Measurements from ENCODE around the gene DNM1. TPM values are rescaled to one million over a fixed set of nuclear protein-coding genes. Genes with fewer than 3 reads are reported as not detected.

DNM1 gene
- total and polyA plus RNA-seq, 2 experiments from 2014 or later: 14.4 to 37.2 TPM

DNA sequence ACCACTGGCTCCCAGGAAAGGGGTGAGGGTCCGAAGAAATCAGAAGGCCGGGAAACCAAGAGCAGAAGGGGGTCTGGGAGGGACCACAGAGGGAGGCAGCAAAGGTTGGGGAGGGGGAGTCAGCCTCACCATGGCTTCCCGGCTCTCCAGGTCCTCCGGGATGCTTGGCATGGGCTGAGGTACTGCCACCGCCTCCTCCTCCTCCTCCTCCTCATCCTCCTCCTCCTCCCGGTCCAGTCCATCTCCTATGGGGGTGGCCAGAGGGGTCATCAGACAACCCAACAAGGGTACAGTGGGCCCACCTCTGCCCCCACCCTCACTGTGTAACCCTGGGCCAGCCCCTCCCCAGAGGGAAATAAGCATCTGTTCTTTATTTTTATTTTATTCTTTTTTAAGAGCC lies 55.1 kb downstream of the DNM1 start:
- no peak overlapping the region for H3K4me2 ChIP-seq
- DNase-seq (ENCODE audit: low spot score): no peak
- no peaks in the 10 kb centered on the region for H3K4me1 ChIP-seq (ENCODE audit: insufficient read depth)
- H3K9me2 ChIP-seq (replicated peaks; ENCODE audit: insufficient read depth): no peaks in the 10 kb centered on the region
- no peaks in the 10 kb centered on the region for H3K79me2 ChIP-seq
- H3K9me3 ChIP-seq (ENCODE audit: low read depth): no peaks in the 10 kb centered on the region
- H2AFZ ChIP-seq: no peak overlapping the region
- TF ChIP-seq, protein P1, sequence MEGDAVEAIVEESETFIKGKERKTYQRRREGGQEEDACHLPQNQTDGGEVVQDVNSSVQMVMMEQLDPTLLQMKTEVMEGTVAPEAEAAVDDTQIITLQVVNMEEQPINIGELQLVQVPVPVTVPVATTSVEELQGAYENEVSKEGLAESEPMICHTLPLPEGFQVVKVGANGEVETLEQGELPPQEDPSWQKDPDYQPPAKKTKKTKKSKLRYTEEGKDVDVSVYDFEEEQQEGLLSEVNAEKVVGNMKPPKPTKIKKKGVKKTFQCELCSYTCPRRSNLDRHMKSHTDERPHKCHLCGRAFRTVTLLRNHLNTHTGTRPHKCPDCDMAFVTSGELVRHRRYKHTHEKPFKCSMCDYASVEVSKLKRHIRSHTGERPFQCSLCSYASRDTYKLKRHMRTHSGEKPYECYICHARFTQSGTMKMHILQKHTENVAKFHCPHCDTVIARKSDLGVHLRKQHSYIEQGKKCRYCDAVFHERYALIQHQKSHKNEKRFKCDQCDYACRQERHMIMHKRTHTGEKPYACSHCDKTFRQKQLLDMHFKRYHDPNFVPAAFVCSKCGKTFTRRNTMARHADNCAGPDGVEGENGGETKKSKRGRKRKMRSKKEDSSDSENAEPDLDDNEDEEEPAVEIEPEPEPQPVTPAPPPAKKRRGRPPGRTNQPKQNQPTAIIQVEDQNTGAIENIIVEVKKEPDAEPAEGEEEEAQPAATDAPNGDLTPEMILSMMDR (IDR thresholded peaks at IDR 0.05; ENCODE audit: poor library complexity): no peak
- TF ChIP-seq EZH2phosphoT487 (IDR thresholded peaks at IDR 0.05; ENCODE audit: low read depth, severe bottlenecking, unreplicated experiment): no peak
- TF ChIP-seq EZH2 (IDR thresholded peaks at IDR 0.05; ENCODE audit: borderline replicate concordance): no peak
- H3K27ac ChIP-seq: no peak overlapping the region
- H3K4me3 ChIP-seq: no peak overlapping the region
- no peaks in the 10 kb centered on the region for H4K20me1 ChIP-seq (ENCODE audit: insufficient read depth, poor library complexity, severe bottlenecking)
- H3K27me3 ChIP-seq: no peaks in the 10 kb centered on the region
- peaks cover 3% of the 10 kb centered on the region for H3K36me3 ChIP-seq (replicated peaks; ENCODE audit: insufficient read depth, low read depth)
- 97% methylated on average over 3 of the region's 6 CpGs for WGBS (ENCODE audit: low lambda C conversion rate, missing lambda C conversion rate)

DNA sequence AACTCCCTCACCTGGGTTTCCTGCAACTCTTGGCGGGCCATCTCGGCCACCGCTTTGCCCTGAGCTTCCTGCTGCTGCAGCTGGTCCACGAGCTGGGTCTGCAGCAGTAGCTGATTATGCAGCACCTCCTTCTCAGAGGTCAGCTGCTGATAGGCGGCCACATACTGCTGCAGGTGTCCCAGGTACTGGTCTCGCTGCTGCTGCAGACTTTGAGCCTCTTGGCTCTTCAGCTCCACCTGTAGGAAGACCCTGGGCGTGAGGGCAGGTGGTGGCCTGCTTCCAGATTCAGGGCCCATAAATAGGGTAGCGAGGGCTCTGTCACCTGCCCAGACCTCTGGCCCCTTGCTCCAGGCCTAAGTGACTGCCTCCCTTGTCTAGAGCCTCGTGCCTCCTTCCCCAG lies 56.0 kb downstream of the DNM1 start:
- Histone ChIP-seq H2AFZ (no peak overlapping the region), H3K27me3 (no peaks in the 10 kb centered on the region), H3K36me3 (replicated peaks; ENCODE audit: insufficient read depth, low read depth) (peaks cover 3% of the 10 kb centered on the region), H3K4me3 (no peak overlapping the region), H3K9me3 (ENCODE audit: low read depth) (no peaks in the 10 kb centered on the region), H3K79me2 (no peaks in the 10 kb centered on the region), H3K4me1 (ENCODE audit: insufficient read depth) (no peaks in the 10 kb centered on the region), H3K4me2 (no peak overlapping the region), H3K27ac (no peak overlapping the region), H3K9me2 (replicated peaks; ENCODE audit: insufficient read depth) (no peaks in the 10 kb centered on the region), H4K20me1 (ENCODE audit: insufficient read depth, poor library complexity, severe bottlenecking) (no peaks in the 10 kb centered on the region)
- no peak for DNase-seq (ENCODE audit: low spot score)
- TF ChIP-seq EZH2phosphoT487 (IDR thresholded peaks at IDR 0.05; ENCODE audit: low read depth, severe bottlenecking, unreplicated experiment): no peak
- TF ChIP-seq, protein P1 (IDR thresholded peaks at IDR 0.05; ENCODE audit: poor library complexity): no peak
- TF ChIP-seq EZH2 (IDR thresholded peaks at IDR 0.05; ENCODE audit: borderline replicate concordance): no peak
- 92% methylated on average over 9 of the region's 9 CpGs for WGBS (ENCODE audit: low lambda C conversion rate, missing lambda C conversion rate)

DNA sequence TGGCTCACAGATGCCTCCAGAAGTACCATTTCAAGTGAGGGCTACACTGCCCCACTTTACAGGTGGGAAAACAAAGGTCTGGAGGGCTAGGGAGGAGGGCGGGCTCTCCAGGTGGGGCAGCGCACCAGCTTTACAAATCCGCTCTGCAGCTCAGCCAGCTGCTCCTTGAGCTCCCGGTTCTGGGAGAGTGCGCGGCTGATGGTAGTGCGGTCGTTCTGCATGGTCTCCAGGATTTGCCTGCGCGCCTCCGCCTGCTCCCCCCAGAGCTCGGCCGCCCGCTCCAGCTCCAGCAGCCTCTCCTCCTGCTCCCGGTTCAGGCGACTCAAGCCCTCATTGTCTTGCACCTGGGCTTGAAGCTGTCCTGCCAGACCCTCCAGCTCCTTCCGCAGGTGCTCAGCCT lies 57.2 kb downstream of the DNM1 start:
- Histone ChIP-seq H3K4me1 (ENCODE audit: insufficient read depth) (no peaks in the 10 kb centered on the region), H3K9me2 (replicated peaks; ENCODE audit: insufficient read depth) (no peaks in the 10 kb centered on the region), H3K27me3 (no peaks in the 10 kb centered on the region), H3K9me3 (ENCODE audit: low read depth) (no peaks in the 10 kb centered on the region), H4K20me1 (ENCODE audit: insufficient read depth, poor library complexity, severe bottlenecking) (no peaks in the 10 kb centered on the region), H3K4me2 (no peak overlapping the region), H3K36me3 (replicated peaks; ENCODE audit: insufficient read depth, low read depth) (peaks cover 3% of the 10 kb centered on the region), H2AFZ (no peak overlapping the region), H3K79me2 (no peaks in the 10 kb centered on the region), H3K27ac (no peak overlapping the region), H3K4me3 (no peak overlapping the region)
- no peak for TF ChIP-seq EZH2 (IDR thresholded peaks at IDR 0.05; ENCODE audit: borderline replicate concordance)
- no peak for TF ChIP-seq EZH2phosphoT487 (IDR thresholded peaks at IDR 0.05; ENCODE audit: low read depth, severe bottlenecking, unreplicated experiment)
- TF ChIP-seq, protein P1 (IDR thresholded peaks at IDR 0.05; ENCODE audit: poor library complexity): no peak
- WGBS (ENCODE audit: low lambda C conversion rate, missing lambda C conversion rate): 97% methylated on average over 14 of the region's 17 CpGs
- no peak for DNase-seq (ENCODE audit: low spot score)

DNA sequence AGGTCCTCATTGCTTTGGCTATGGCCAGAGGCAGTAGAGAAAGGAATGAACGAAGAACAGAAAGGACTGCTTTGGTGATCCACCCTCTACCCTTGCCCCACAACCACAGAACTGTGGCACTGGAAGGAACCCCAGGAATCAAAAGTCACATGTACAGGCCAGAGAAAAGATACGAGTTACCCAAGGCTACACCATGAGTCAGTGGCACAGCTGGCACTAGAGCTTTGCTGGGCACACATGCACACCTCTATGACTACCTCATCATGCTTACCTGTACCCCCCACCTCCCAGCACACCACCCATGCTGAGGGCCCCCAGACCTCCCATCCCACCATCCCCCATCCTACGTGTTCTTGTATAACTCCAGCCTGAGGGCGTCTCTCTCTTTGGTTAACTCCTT lies 59.5 kb downstream of the DNM1 start:
- no peaks in the 10 kb centered on the region for H4K20me1 ChIP-seq (ENCODE audit: insufficient read depth, poor library complexity, severe bottlenecking)
- H2AFZ ChIP-seq: no peak overlapping the region
- H3K4me1 ChIP-seq (ENCODE audit: insufficient read depth): no peaks in the 10 kb centered on the region
- H3K4me3 ChIP-seq: no peak overlapping the region
- TF ChIP-seq EZH2 (IDR thresholded peaks at IDR 0.05; ENCODE audit: borderline replicate concordance) (no peak), EZH2phosphoT487 (IDR thresholded peaks at IDR 0.05; ENCODE audit: low read depth, severe bottlenecking, unreplicated experiment) (no peak)
- TF ChIP-seq, protein P1 (IDR thresholded peaks at IDR 0.05; ENCODE audit: poor library complexity): no peak
- H3K79me2 ChIP-seq: no peaks in the 10 kb centered on the region
- whole genome bisulfite sequencing (ENCODE audit: low lambda C conversion rate, missing lambda C conversion rate): 92% methylated on average over 4 of the region's 4 CpGs
- H3K9me3 ChIP-seq (ENCODE audit: low read depth): no peaks in the 10 kb centered on the region
- H3K36me3 ChIP-seq (replicated peaks; ENCODE audit: insufficient read depth, low read depth): peaks cover 3% of the 10 kb centered on the region
- no peak overlapping the region for H3K27ac ChIP-seq
- no peak for DNase-seq (ENCODE audit: low spot score)
- H3K4me2 ChIP-seq: no peak overlapping the region
- H3K27me3 ChIP-seq: no peaks in the 10 kb centered on the region
- H3K9me2 ChIP-seq (replicated peaks; ENCODE audit: insufficient read depth): no peaks in the 10 kb centered on the region
